HG03025 (cell line): ENCODE measurements around the gene REEP5.

Source experiments
- ATAC-seq: cut with Tn5 transposase; IDR thresholded peaks from one replicate; pipeline ENCODE4 v1.9.1; 2021; ENCODE audit warnings: mild to moderate bottlenecking, moderate library complexity; ENCODE audit not compliant: unreplicated experiment, low FRiP score

REEP5 gene

DNA sequence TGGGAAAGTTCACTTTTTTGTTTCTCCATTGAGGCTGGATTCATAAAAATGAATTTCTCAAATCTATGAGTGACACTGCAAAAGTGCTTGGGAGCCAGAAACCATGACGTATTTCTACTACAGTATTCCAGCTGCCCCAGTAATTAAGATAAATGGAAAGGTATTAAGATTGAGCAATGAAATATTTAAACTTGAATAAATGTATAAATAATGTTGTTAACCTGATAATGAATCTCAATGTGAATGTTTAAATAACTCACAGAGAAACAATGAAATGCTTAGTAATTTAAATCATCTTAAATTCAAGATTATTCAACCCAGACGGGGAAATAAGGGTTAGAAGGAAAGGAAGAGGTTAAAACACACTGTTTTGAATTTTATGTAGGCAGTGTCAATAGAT is 72.1 kb downstream of the REEP5 start:
- ATAC-seq: no peak

DNA sequence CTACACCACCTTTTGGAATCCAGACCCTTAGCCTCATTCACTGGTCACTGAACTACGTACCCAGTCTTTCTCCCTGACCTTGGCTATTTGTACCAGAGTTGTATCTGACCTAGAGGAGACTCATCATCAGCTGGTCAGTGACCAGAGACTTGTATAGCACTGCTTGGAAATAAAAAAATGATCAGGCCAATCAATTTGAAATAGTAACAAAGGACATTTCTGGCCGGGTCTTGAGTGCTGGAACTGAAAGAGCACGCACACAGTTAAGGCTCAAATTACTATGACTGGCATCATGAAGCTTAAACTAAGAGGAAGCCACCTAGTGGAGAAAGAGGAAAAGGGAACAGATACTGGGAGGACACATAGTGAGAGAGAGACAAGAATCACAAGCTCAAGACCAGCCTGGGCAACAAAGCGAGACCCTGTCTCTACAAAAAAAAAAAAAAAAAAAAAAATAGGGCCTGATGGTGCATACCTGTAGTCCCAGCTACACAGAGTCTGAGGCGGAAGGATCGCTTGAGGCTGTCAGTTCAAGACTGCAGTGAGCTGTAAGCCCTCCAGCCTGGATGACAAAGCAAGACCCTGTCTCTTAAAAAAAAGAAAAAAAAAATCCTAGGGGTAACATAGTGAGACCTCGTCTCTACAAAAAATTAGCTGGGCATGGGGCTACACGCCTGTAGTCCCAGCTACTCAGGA is 73.8 kb downstream of the REEP5 start:
- ATAC-seq: peak; percentile 98

DNA sequence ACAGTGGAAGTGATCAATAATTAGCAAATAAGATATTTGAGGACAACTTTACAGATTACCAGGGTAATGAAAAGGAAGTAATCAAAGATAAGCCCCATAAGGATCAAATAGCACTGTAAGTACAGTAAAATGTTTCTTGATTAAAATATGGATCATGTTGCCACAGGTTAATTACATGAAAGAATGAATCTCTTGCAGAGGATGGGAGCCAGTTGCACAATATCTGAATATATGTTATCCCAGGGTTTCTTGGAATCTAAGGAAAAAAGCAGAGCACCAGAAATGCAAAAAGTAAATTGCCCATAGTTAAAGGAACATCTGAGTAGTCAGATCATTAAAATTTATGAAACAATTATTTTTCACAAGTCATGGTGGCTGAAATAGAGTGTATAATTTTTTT is 74.7 kb downstream of the REEP5 start:
- no peak for ATAC-seq

DNA sequence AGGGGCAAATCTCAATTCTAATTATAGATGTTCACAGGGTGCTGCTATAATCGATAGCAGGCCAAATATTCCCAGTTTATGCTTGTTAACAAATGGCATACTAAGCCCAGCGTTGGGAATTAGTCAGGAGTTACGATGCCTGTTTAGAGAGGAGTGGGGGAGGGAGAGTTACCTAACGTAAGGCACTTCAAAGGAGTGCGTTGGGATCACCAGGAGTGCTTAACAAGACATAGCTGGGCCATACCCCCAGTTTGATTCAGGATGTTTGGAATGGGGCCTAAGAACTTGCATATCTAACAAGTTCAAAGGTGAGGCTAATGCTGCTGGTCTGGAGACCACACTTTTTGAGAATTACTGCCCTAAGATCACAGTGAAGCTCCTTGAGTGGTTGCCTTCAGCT is 75.5 kb downstream of the REEP5 start:
- no peak for ATAC-seq

DNA sequence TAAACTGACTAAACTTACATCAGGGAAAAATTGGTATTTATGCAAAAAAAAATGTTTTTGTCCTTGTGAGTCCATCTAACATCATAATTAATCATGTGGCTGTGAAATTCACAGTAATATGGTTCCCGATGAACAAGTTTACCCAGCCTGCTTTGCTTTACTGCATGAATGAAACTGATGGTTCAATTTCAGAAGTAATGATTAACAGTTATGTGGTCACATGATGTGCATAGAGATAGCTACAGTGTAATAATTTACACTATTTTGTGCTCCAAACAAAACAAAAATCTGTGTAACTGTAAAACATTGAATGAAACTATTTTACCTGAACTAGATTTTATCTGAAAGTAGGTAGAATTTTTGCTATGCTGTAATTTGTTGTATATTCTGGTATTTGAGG is 77.5 kb downstream of the REEP5 start:
- ATAC-seq: no peak

DNA sequence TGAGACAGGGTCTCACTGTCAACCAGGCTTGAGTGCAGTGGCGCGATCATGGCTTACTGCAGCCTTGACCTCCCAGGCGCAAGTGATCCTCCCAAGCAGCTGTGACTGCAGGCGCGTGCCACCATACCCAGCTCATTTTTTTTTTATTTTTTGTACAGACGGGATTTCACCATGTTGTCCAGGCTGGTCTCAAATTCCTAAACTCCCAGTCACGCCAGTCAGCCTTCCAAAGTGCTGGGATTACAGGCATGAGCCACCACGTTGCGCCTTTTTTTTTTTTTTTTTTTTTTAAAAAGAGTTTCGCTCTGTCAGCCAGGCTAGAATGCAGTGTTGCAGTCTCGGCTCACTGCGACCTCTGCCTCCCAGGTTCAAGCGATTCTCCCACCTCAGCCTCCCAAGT is 88.1 kb downstream of the REEP5 start:
- ATAC-seq: no peak

DNA sequence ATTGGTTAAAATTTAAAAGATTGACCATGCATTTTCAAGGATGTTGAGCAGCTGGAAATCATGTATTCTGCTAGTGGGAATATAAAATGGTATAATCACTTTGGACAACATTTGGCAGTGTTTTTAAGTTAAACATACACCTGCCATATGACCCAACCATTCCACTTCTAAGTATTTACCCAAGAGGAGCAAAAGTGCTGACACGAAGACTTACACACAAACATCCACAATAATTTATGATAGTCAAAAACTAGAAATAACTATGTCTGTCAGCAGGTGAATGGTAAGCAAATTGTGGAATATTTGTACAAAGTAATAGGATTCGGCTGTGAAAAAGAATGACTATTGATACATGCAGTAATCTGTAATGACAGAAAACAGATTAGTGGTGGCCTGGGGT is 91.6 kb downstream of the REEP5 start:
- no peak for ATAC-seq
